Keratinocyte (primary cell): ENCODE data around the gene CREB5.

Source experiments
- CTCF ChIP-seq, 3 experiments: IDR thresholded peaks in 1 of 3; conservative IDR thresholded peaks in 1 of 3; optimal IDR thresholded peaks in 1 of 3; 2 replicates in 2 of 3; 3 replicates in 1 of 3; pipeline versions ENCODE3 to v1.5.1; 2011; ENCODE audit warnings: low read length in 3 of 3, mild to moderate bottlenecking in 3 of 3, moderate library complexity in 2 of 3, control low read depth in 1 of 3, inconsistent platforms in 1 of 3; ENCODE audit not compliant: insufficient read depth in 2 of 3; ENCODE audit errors: extremely low read depth in 1 of 3
- EZH2 ChIP-seq: IDR thresholded peaks from one replicate; pipeline ENCODE4 v1.6.1; 2012; ENCODE audit warnings: inconsistent platforms, mild to moderate bottlenecking, low read length, moderate library complexity

GRCh38 chr7:28510026-28510369 is 97.7 kb downstream of the CREB5 start:
- TF ChIP-seq EZH2 (no peak), CTCF (optimal IDR thresholded peaks at IDR 0.05 in 1 of 3, IDR thresholded peaks at IDR 0.05 in 1 of 3, conservative IDR thresholded peaks at IDR 0.05 in 1 of 3; ENCODE audit: extremely low read depth in 1 of 3, insufficient read depth in 2 of 3, low read length in 3 of 3) (no peak)
